ENCODE data around the gene MZT2B. TPM values are rescaled to one million over a fixed set of nuclear protein-coding genes. Genes with fewer than 3 reads are reported as not detected.
"Not testable (repeated sequence)": the region's sequence is repeated elsewhere in the genome, so short reads cannot be mapped to it uniquely, and the experiment has no call there.

MZT2B gene
- total RNA-seq, 2 donors from 2014 or later: 161 to 224 TPM

GRCh38 chr2:130165293-130166016, 16.6 kb upstream of the MZT2B start:
- no peaks in the 10 kb centered on the region for H3K4me1 ChIP-seq (ENCODE audit: control insufficient read depth, insufficient read depth, low read length)
- no peak overlapping the region for H3K4me3 ChIP-seq (ENCODE audit: low read length)
- H3K9ac ChIP-seq (ENCODE audit: extremely low read depth, low read length, poor library complexity, severe bottlenecking): no peak overlapping the region
- no peaks in the 10 kb centered on the region for H3K27me3 ChIP-seq (ENCODE audit: control insufficient read depth, insufficient read depth, low read length, poor library complexity, severe bottlenecking)
- no peak overlapping the region for H3K27ac ChIP-seq (ENCODE audit: low read depth, low read length)
- no peaks in the 10 kb centered on the region for H3K9me3 ChIP-seq (ENCODE audit: control insufficient read depth, low read length)
- DNase-seq: no peak
- Mint-ChIP-seq H3K27me3 (ENCODE audit: insufficient read depth) (no peaks in the 10 kb centered on the region), H3K27ac (no peak overlapping the region), H3K4me1 (peaks cover 2% of the 10 kb centered on the region), H3K9me3 (no peaks in the 10 kb centered on the region), H3K36me3 (ENCODE audit: low read depth) (peaks cover 62% of the 10 kb centered on the region), H3K4me3 (no peak overlapping the region)
- peaks cover 41% of the 10 kb centered on the region for H3K36me3 ChIP-seq (ENCODE audit: control insufficient read depth, insufficient read depth, low read length)
- TF ChIP-seq CTCF (conservative IDR thresholded peaks at IDR 0.05): no peak
- 91 to 95% methylated on average over 2 to 8 of the region's 8 CpGs for WGBS, 2 experiments (ENCODE audit: insufficient coverage in 1 of 2, insufficient read length in 1 of 2)

- not testable (repeated sequence) for DNase-seq; H3K4me3 Mint-ChIP-seq; H3K27me3 ChIP-seq (ENCODE audit: control insufficient read depth, insufficient read depth, low read length, poor library complexity, severe bottlenecking); H3K4me1 ChIP-seq (ENCODE audit: control insufficient read depth, insufficient read depth, low read length); H3K4me1 Mint-ChIP-seq; H3K27ac ChIP-seq (ENCODE audit: low read depth, low read length); H3K9me3 Mint-ChIP-seq; H3K9me3 ChIP-seq (ENCODE audit: control insufficient read depth, low read length); H3K27ac Mint-ChIP-seq; H3K27me3 Mint-ChIP-seq (ENCODE audit: insufficient read depth); H3K9ac ChIP-seq (ENCODE audit: extremely low read depth, low read length, poor library complexity, severe bottlenecking); H3K4me3 ChIP-seq (ENCODE audit: low read length)
- 89 to 93% methylated on average over 3 of the region's 3 CpGs for WGBS, 2 experiments (ENCODE audit: insufficient coverage in 1 of 2, insufficient read length in 1 of 2)
- peaks cover 66% of the 10 kb centered on the region for H3K36me3 Mint-ChIP-seq (ENCODE audit: low read depth)
- peaks cover 47% of the 10 kb centered on the region for H3K36me3 ChIP-seq (ENCODE audit: control insufficient read depth, insufficient read depth, low read length)
These were observed 15.5 kb upstream of the MZT2B start for GRCh38 chr2:130166611-130167010.

DNA sequence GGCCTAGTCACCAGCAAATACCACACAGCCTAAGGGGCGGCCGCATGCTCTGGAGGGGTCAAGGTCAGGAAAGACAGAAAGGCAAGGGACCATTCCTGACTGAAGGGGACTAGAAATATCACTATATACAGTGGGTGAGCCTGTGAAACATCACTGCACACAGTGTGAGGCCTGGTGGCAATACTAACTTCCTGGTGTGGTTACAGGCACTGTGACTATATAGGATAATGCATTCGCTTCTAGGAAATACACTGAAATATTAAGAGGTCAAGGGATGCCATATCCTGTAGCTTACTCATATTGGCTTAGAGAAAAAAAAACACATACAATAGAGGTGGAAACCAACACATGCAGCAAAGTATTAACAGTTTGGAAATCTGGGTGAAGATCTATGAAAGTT, 12.9 kb upstream of the MZT2B start:
- H3K27ac ChIP-seq (ENCODE audit: low read depth, low read length); H3K27me3 Mint-ChIP-seq (ENCODE audit: insufficient read depth); H3K27me3 ChIP-seq (ENCODE audit: control insufficient read depth, insufficient read depth, low read length, poor library complexity, severe bottlenecking); H3K27ac Mint-ChIP-seq; H3K9ac ChIP-seq (ENCODE audit: extremely low read depth, low read length, poor library complexity, severe bottlenecking); DNase-seq; H3K4me3 ChIP-seq (ENCODE audit: low read length); H3K4me1 ChIP-seq (ENCODE audit: control insufficient read depth, insufficient read depth, low read length); H3K9me3 Mint-ChIP-seq; H3K4me1 Mint-ChIP-seq; H3K4me3 Mint-ChIP-seq; H3K9me3 ChIP-seq (ENCODE audit: control insufficient read depth, low read length): not testable (repeated sequence)
- peaks cover 62% of the 10 kb centered on the region for H3K36me3 ChIP-seq (ENCODE audit: control insufficient read depth, insufficient read depth, low read length)
- 100% methylated on average over 3 of the region's 3 CpGs; no CpG with 5 or more reads in 1 of the 2 experiments for WGBS, 2 experiments (ENCODE audit: insufficient coverage in 1 of 2, insufficient read length in 1 of 2)
- peaks cover 74% of the 10 kb centered on the region for H3K36me3 Mint-ChIP-seq (ENCODE audit: low read depth)

DNA sequence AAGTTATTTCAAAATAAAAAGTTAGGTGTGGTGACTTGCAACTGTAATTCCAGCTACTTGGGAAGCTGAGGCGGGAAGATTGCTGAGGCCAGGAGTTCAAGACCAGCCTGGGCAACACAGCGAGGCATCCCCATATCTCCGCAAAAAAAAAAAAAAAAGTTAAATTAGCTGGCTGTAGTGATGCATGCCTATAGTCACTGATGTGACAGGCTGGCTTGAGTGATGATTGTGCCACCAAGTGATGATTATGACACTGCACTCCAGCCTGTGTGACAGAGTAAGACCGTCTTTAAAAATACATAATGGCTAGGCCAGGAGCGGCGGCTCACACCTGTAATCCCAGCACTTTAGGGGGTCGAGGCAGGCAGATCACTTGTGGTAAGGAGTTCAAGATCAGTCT, 12.2 kb upstream of the MZT2B start:
- Mint-ChIP-seq H3K27ac (no peak overlapping the region), H3K4me1 (no peaks in the 10 kb centered on the region), H3K9me3 (no peaks in the 10 kb centered on the region), H3K27me3 (ENCODE audit: insufficient read depth) (no peaks in the 10 kb centered on the region), H3K4me3 (no peak overlapping the region), H3K36me3 (ENCODE audit: low read depth) (peaks cover 74% of the 10 kb centered on the region)
- WGBS, 2 experiments (ENCODE audit: insufficient coverage in 1 of 2, insufficient read length in 1 of 2): 93 to 97% methylated on average over 6 to 7 of the region's 7 CpGs
- Histone ChIP-seq H3K36me3 (ENCODE audit: control insufficient read depth, insufficient read depth, low read length) (peaks cover 63% of the 10 kb centered on the region), H3K9ac (ENCODE audit: extremely low read depth, low read length, poor library complexity, severe bottlenecking) (no peak overlapping the region), H3K27me3 (ENCODE audit: control insufficient read depth, insufficient read depth, low read length, poor library complexity, severe bottlenecking) (no peaks in the 10 kb centered on the region), H3K27ac (ENCODE audit: low read depth, low read length) (no peak overlapping the region), H3K4me1 (ENCODE audit: control insufficient read depth, insufficient read depth, low read length) (no peaks in the 10 kb centered on the region), H3K4me3 (ENCODE audit: low read length) (no peak overlapping the region), H3K9me3 (ENCODE audit: control insufficient read depth, low read length) (no peaks in the 10 kb centered on the region)
- no peak for TF ChIP-seq CTCF (conservative IDR thresholded peaks at IDR 0.05)
- DNase-seq: no peak

DNA sequence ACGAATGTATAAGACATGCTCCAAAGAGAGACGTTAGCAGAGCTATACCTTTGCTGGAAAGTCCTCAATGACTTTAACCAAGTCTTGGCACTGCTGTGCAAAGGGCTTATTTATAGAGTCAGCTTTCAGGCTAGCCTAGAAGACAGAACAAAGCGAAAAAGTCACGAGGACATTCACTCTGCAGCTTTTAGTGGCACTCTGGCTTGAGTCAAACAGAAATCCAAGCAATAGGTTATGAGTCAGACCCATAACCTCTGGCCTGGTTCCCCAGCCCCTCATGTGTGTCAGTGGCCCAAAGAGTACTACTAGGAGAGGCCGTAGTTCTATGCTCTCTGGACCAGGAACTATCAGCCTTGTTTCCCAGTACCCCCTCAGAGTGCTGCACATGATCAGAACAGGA, 7.2 kb upstream of the MZT2B start:
- H3K36me3 ChIP-seq (ENCODE audit: control insufficient read depth, insufficient read depth, low read length): peaks cover 54% of the 10 kb centered on the region
- not testable (repeated sequence) for H3K4me3 Mint-ChIP-seq; H3K9ac ChIP-seq (ENCODE audit: extremely low read depth, low read length, poor library complexity, severe bottlenecking); H3K27ac Mint-ChIP-seq; H3K9me3 Mint-ChIP-seq; H3K4me1 Mint-ChIP-seq; H3K4me3 ChIP-seq (ENCODE audit: low read length); H3K4me1 ChIP-seq (ENCODE audit: control insufficient read depth, insufficient read depth, low read length); H3K27me3 ChIP-seq (ENCODE audit: control insufficient read depth, insufficient read depth, low read length, poor library complexity, severe bottlenecking); H3K9me3 ChIP-seq (ENCODE audit: control insufficient read depth, low read length); H3K27me3 Mint-ChIP-seq (ENCODE audit: insufficient read depth); DNase-seq; H3K27ac ChIP-seq (ENCODE audit: low read depth, low read length)
- peaks cover 44% of the 10 kb centered on the region for H3K36me3 Mint-ChIP-seq (ENCODE audit: low read depth)
- 93 to 94% methylated on average over 4 to 5 of the region's 5 CpGs for WGBS, 2 experiments (ENCODE audit: insufficient coverage in 1 of 2, insufficient read length in 1 of 2)
